ENCODE results near the gene GPD1.

The GPD1 gene

GRCh38 chr12:50103351-50103750, 457 bp upstream of the GPD1 start:
- no peak for TF ChIP-seq CTCF (IDR thresholded peaks at IDR 0.05; ENCODE audit: low read depth, low read length)
- in situ Hi-C loops (cut with HindIII; ENCODE audit: low sequenced_read_pairs): no loop called here
- H3K4me3 ChIP-seq (ENCODE audit: low read depth, low read length): no peak overlapping the region
- no peak for DNase-seq (ENCODE audit: low read depth, low spot score)

DNA sequence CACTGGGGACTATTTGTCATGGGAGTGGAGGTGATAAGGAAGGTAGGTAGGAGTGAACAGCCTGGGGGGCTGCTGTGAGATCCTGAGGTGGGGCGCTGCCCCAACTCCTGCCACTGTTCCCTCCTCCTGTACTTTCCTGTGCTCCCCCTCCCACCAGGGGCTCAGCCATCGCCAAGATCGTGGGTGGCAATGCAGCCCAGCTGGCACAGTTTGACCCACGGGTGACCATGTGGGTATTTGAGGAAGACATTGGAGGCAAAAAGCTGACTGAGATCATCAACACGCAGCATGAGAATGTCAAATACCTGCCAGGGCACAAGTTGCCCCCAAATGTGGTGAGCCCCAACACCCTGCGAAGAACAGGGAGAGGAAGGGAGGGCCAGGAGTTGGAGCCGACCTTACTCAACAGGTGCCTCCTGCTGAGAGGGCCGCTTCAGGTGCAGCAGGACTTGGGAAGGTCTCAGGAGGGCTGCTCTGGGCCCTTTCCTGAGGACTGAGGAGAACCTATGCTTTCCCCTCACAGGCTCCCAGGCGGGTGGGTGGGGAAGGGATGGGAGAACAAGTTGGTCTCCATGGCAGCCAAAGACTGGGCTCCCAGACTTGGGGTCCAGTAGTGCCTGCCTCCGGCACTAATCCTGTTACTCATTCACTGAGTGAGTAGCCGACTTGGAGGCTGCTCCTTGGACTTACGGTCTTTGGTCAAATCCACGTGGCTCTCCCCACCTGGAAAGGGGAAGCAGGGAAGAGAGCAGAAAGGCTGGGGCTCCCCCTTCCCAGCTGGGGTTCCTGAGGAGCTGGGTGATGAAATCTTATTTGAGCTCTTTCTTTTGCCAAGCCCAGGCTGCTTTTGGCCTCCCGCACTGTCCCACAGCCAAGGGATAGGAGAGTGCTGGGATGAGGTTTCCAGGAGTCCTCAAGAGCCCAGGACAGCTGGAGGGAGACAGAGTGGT, 884 bp downstream of the GPD1 start:
- no peak overlapping the region for H3K4me3 ChIP-seq (ENCODE audit: low read depth, low read length)
- TF ChIP-seq CTCF (IDR thresholded peaks at IDR 0.05; ENCODE audit: low read depth, low read length): no peak
- no peak for DNase-seq (ENCODE audit: low read depth, low spot score)
- in situ Hi-C loops (cut with HindIII; ENCODE audit: low sequenced_read_pairs): no loop called here

DNA sequence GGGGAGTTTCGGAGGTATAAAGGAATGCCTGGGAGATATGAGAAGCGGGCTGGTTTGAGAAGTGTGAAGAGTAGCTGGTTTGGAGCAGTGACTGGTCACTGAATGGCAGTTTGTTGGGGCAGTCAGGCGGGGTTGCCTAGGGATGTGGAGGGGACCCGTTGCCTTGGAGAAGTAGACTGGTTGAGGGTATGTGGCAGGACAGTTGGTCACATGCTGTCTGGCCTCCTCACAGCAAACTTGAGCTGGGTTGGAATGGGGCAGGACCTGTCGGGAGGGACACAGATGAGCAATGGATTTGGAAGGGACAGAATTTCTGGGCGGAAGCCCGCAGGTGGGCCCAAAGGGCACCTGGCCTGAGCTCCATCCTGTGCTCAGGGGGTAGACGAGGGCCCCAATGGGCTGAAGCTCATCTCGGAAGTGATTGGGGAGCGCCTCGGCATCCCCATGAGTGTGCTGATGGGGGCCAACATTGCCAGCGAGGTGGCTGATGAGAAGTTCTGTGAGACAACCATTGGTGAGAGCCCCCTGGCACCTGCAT, 2.2 kb downstream of the GPD1 start:
- no peak overlapping the region for H3K4me3 ChIP-seq (ENCODE audit: low read depth, low read length)
- no peak for DNase-seq (ENCODE audit: low read depth, low spot score)
- in situ Hi-C loops (cut with HindIII; ENCODE audit: low sequenced_read_pairs): no loop called here
- TF ChIP-seq CTCF (IDR thresholded peaks at IDR 0.05; ENCODE audit: low read depth, low read length): no peak

DNA sequence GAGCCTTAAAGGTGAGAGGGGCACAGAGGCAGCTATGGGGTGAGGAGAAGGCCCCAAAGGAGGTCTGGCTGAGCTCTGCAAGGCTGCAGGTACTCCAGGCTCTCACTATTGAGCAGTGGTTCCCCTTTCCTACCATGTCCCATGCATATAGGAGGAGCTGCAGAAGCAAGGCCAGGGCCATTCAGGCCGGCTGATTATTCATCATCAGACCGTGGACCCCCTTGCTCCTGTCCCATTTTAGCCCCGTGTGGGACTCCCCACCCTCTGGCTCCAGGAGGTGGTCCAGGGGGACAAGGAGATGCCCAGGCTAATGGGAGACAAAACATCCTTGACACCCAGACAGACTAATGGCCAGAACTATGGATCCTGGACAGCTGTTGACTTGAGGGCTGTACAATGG, 3.1 kb downstream of the GPD1 start:
- in situ Hi-C loops (cut with HindIII; ENCODE audit: low sequenced_read_pairs): no loop called here
- no peak for TF ChIP-seq CTCF (IDR thresholded peaks at IDR 0.05; ENCODE audit: low read depth, low read length)

DNA sequence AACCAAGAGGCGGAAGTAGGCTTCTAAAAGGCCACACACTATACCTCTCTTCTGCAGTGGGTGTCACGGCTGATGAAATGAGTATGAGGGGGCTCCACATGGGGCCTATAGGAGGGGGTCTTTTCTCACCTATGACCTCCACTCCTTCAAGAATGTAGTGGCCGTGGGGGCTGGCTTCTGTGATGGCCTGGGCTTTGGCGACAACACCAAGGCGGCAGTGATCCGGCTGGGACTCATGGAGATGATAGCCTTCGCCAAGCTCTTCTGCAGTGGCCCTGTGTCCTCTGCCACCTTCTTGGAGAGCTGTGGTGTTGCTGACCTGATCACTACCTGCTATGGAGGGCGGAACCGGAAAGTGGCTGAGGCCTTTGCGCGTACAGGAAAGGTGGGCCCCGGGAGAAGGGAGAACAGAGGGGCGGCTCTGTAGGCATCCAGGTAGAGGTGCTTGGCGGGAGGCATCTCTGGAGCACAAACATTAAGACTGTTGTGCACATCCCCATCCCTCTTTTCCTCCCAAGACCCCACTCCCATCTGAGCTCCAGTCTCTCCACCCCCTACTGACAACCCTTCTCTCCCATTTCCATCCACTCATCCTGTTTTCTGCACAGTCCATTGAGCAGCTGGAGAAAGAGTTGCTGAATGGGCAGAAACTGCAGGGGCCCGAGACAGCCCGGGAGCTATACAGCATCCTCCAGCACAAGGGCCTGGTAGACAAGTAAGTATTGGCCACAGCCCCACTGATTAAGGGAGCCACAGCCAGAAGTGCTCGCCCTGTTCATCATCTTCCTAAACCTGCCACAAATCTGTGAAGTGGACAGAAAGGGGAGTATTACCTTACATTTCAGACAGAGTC, 3.8 kb downstream of the GPD1 start:
- in situ Hi-C loops (cut with HindIII; ENCODE audit: low sequenced_read_pairs): no loop called here
- DNase-seq (ENCODE audit: low read depth, low spot score): no peak
- no peak for TF ChIP-seq CTCF (IDR thresholded peaks at IDR 0.05; ENCODE audit: low read depth, low read length)
- H3K4me3 ChIP-seq (ENCODE audit: low read depth, low read length): no peak overlapping the region

More for the DNA sequence above, 3.1 kb downstream of the GPD1 start:
- no peak overlapping the region for H3K4me3 ChIP-seq (ENCODE audit: low read depth, low read length)
- no peak for DNase-seq (ENCODE audit: low read depth, low spot score)

GRCh38 chr12:50109319-50109718, 5.5 kb downstream of the GPD1 start:
- no peak overlapping the region for H3K4me3 ChIP-seq (ENCODE audit: low read depth, low read length)
- no peak for DNase-seq (ENCODE audit: low read depth, low spot score)
- TF ChIP-seq CTCF (IDR thresholded peaks at IDR 0.05; ENCODE audit: low read depth, low read length): no peak
- in situ Hi-C loops (cut with HindIII; ENCODE audit: low sequenced_read_pairs): no loop called here
